WTC11 (cell line): ENCODE measurements around the gene CCDC141. TPM values are rescaled to one million over a fixed set of nuclear protein-coding genes. Genes with fewer than 3 reads are reported as not detected.

Source experiments
- ATAC-seq: fragments of 200-7000 bp; cut with Tn5 transposase; 2 replicates; pipeline ENCODE4 v1.10.0; 2021; ENCODE audit warnings: mild to moderate bottlenecking, moderate library complexity
- CTCF ChIA-PET: fragments of 300-600 bp; sonication (Branson Sonifier 250); formaldehyde crosslinking; loops from one replicate; lab custom pipeline; 2021; ENCODE audit warnings: antibody characterized with exemption; lab: Charles Lee
- POLR2A ChIA-PET: fragments of 350-600 bp; sonication (Branson Sonifier 250); formaldehyde crosslinking; loops from one replicate; lab custom pipeline; 2021; ENCODE audit warnings: antibody characterized with exemption; lab: Charles Lee
- DNase-seq: peaks from one replicate; pipeline ENCODE4 v3.0.0; 2021; ENCODE audit warnings: low spot score
- H3K27ac Mint-ChIP-seq: 2 replicates; pipeline ENCODE4 v1.8.0; 2021; ENCODE audit warnings: mixed read lengths
- H3K27me3 Mint-ChIP-seq: 2 replicates; pipeline ENCODE4 v1.8.0; 2021; ENCODE audit warnings: low read depth, mild to moderate bottlenecking, moderate library complexity, mixed read lengths
- H3K36me3 Mint-ChIP-seq: 2 replicates; pipeline ENCODE4 v1.8.0; 2021; ENCODE audit warnings: mixed read lengths
- H3K4me1 Mint-ChIP-seq: 2 replicates; pipeline ENCODE4 v1.8.0; 2022; ENCODE audit warnings: mixed read lengths
- H3K4me3 Mint-ChIP-seq: 2 replicates; pipeline ENCODE4 v1.8.0; 2021; ENCODE audit warnings: mild to moderate bottlenecking, moderate library complexity, mixed read lengths
- H3K9me3 Mint-ChIP-seq: 2 replicates; pipeline ENCODE4 v1.8.0; 2021; ENCODE audit warnings: mixed read lengths
- CREM ChIP-seq: sonication (generic); formaldehyde crosslinking; IDR thresholded peaks from 2 replicates; pipeline ENCODE4 v1.8.1; 2022; ENCODE audit warnings: mild to moderate bottlenecking, missing genetic modification reagents, moderate library complexity
- E2F5 ChIP-seq: sonication (generic); formaldehyde crosslinking; IDR thresholded peaks from 2 replicates; pipeline ENCODE4 v1.8.1; 2022; ENCODE audit warnings: mild to moderate bottlenecking, moderate library complexity, missing genetic modification reagents
- ERG ChIP-seq: fragments of 250-450 bp; sonication (Bioruptor Pico); IDR thresholded peaks from 2 replicates; pipeline ENCODE4 v1.8.0; 2021; ENCODE audit warnings: mild to moderate bottlenecking
- ESRRA ChIP-seq: sonication (generic); formaldehyde crosslinking; IDR thresholded peaks from 2 replicates; pipeline ENCODE4 v1.8.1; 2022; ENCODE audit warnings: mild to moderate bottlenecking, missing genetic modification reagents, borderline replicate concordance
- FOXP4 ChIP-seq: sonication (generic); formaldehyde crosslinking; IDR thresholded peaks from 2 replicates; pipeline ENCODE4 v1.8.0; 2022; ENCODE audit warnings: mild to moderate bottlenecking, missing genetic modification reagents
- HMGXB4 ChIP-seq: sonication (generic); formaldehyde crosslinking; IDR thresholded peaks from 2 replicates; pipeline ENCODE4 v1.8.1; 2023; ENCODE audit warnings: mild to moderate bottlenecking, moderate library complexity, missing genetic modification reagents
- IRF1 ChIP-seq: sonication (generic); formaldehyde crosslinking; IDR thresholded peaks from 2 replicates; pipeline ENCODE4 v1.8.0; 2023; ENCODE audit warnings: missing genetic modification reagents
- JAZF1 ChIP-seq: fragments of 250-450 bp; sonication (Bioruptor Pico); IDR thresholded peaks from 2 replicates; pipeline ENCODE4 v1.9.0; 2021; ENCODE audit warnings: moderate library complexity, mild to moderate bottlenecking, inconsistent platforms
- MLX ChIP-seq: sonication (generic); formaldehyde crosslinking; IDR thresholded peaks from 2 replicates; pipeline ENCODE4 v1.8.1; 2023; ENCODE audit warnings: mild to moderate bottlenecking, missing genetic modification reagents, moderate library complexity
- MXD4 ChIP-seq: fragments of 250-450 bp; sonication (Bioruptor Pico); IDR thresholded peaks from 2 replicates; pipeline ENCODE4 v1.8.0; 2021; ENCODE audit warnings: mild to moderate bottlenecking, moderate library complexity, borderline replicate concordance
- NFYB ChIP-seq: sonication (generic); formaldehyde crosslinking; conservative IDR thresholded peaks from 2 replicates; pipeline ENCODE4 v1.8.0; 2022; ENCODE audit warnings: low read depth, missing genetic modification reagents
- NR1H2 ChIP-seq: sonication (generic); formaldehyde crosslinking; IDR thresholded peaks from 2 replicates; pipeline ENCODE4 v1.9.0; 2021; ENCODE audit warnings: mild to moderate bottlenecking, moderate library complexity, missing genetic modification reagents
- RORB ChIP-seq: fragments of 250-450 bp; sonication (Bioruptor Pico); IDR thresholded peaks from 2 replicates; pipeline ENCODE4 v1.9.0; 2021; ENCODE audit warnings: mild to moderate bottlenecking
- SOX15 ChIP-seq: fragments of 250-450 bp; sonication (Bioruptor Pico); IDR thresholded peaks from 2 replicates; pipeline ENCODE4 v1.9.0; 2021; ENCODE audit warnings: mild to moderate bottlenecking
- ZMAT4 ChIP-seq: fragments of 250-450 bp; sonication (Bioruptor Pico); IDR thresholded peaks from 2 replicates; pipeline ENCODE4 v1.9.0; 2021; ENCODE audit warnings: mild to moderate bottlenecking
- ZNF121 ChIP-seq: sonication (generic); formaldehyde crosslinking; IDR thresholded peaks from 2 replicates; pipeline ENCODE4 v1.8.0; 2023; ENCODE audit warnings: missing genetic modification reagents
- ZNF263 ChIP-seq: sonication (generic); formaldehyde crosslinking; IDR thresholded peaks from 2 replicates; pipeline ENCODE4 v1.8.1; 2022; ENCODE audit warnings: low read depth, mild to moderate bottlenecking, moderate library complexity, missing genetic modification reagents
- ZNF396 ChIP-seq: fragments of 250-450 bp; sonication (Bioruptor Pico); IDR thresholded peaks from 2 replicates; pipeline ENCODE4 v1.8.0; 2021; ENCODE audit warnings: mild to moderate bottlenecking, moderate library complexity, borderline replicate concordance
- ZNF423 ChIP-seq: fragments of 250-450 bp; sonication (Bioruptor Pico); IDR thresholded peaks from 2 replicates; pipeline ENCODE4 v2.1.2; 2022; ENCODE audit warnings: mild to moderate bottlenecking, moderate library complexity
- ZNF425 ChIP-seq: fragments of 250-450 bp; sonication (Bioruptor Pico); conservative IDR thresholded peaks from 2 replicates; pipeline ENCODE4 v1.9.0; 2021; ENCODE audit warnings: mild to moderate bottlenecking
- ZSCAN18 ChIP-seq: fragments of 250-450 bp; sonication (Bioruptor Pico); IDR thresholded peaks from 2 replicates; pipeline ENCODE4 v2.1.2; 2022; ENCODE audit warnings: mild to moderate bottlenecking, moderate library complexity
- total RNA-seq: library from RNA; stranded (reverse); gene quantifications from 3 replicates; pipeline ENCODE4 v1.2.3, GENCODE V29; 2021

CCDC141 gene
- total RNA-seq, 1 experiment from 2014 or later, result 8.5 TPM

- peaks cover 5% of the 10 kb centered on the region for H3K4me1 Mint-ChIP-seq
- ChIA-PET POLR2A (no interaction called here), CTCF (no interaction called here)
- TF ChIP-seq ZNF425 (CRISPR knock-in tag), result no peak
- no peak for TF ChIP-seq NR1H2
- no peak for TF ChIP-seq ZNF121 (CRISPR knock-in tag)
- no peak for TF ChIP-seq JAZF1 (CRISPR knock-in tag)
- no peak for TF ChIP-seq HMGXB4 (CRISPR knock-in tag)
- no peak for TF ChIP-seq NFYB
- TF ChIP-seq SOX15, result no peak
- TF ChIP-seq ERG, result no peak
- TF ChIP-seq ZNF263 (CRISPR knock-in tag), result no peak
- H3K27me3 Mint-ChIP-seq, result no peaks in the 10 kb centered on the region
- no peaks in the 10 kb centered on the region for H3K36me3 Mint-ChIP-seq
- H3K27ac Mint-ChIP-seq, result peak overlapping the region; percentile 75
- DNase-seq (no peak), ATAC-seq (peak; percentile 43; the same call in 1 of the 2 replicates)
- H3K9me3 Mint-ChIP-seq, result no peaks in the 10 kb centered on the region
- no peak overlapping the region for H3K4me3 Mint-ChIP-seq
Observed at GRCh38 chr2:178874529-178875240, 175.3 kb downstream of the CCDC141 start.

GRCh38 chr2:178873912-178874311, 176.0 kb downstream of the CCDC141 start:
- ATAC-seq, result no peak
- Mint-ChIP-seq H3K27me3 (no peaks in the 10 kb centered on the region), H3K9me3 (no peaks in the 10 kb centered on the region), H3K36me3 (no peaks in the 10 kb centered on the region), H3K4me3 (no peak overlapping the region), H3K27ac (no peak overlapping the region), H3K4me1 (peaks cover 5% of the 10 kb centered on the region)
- POLR2A ChIA-PET, result no interaction called here
- CTCF ChIA-PET, result no interaction called here
- no peak for TF ChIP-seq ZNF396 (CRISPR knock-in tag)
- no peak for TF ChIP-seq IRF1 (CRISPR knock-in tag)
- no peak for TF ChIP-seq ESRRA (CRISPR knock-in tag)
- no peak for TF ChIP-seq MLX
- no peak for TF ChIP-seq ZNF423 (CRISPR knock-in tag)
- no peak for TF ChIP-seq E2F5 (CRISPR knock-in tag)
- TF ChIP-seq ZSCAN18, result no peak
- TF ChIP-seq CREM, result no peak
- no peak for TF ChIP-seq HMGXB4 (CRISPR knock-in tag)
- no peak for TF ChIP-seq ZMAT4 (CRISPR knock-in tag)
- TF ChIP-seq RORB (CRISPR knock-in tag), result no peak
- no peak for TF ChIP-seq FOXP4 (CRISPR knock-in tag)
- no peak for TF ChIP-seq MXD4 (CRISPR knock-in tag)
- DNase-seq, result no peak
